ENCODE results near the gene SHC3.

SHC3 gene

GRCh38 chr9:88966894-88967676 is 211.5 kb downstream of the SHC3 start:
- H3K27ac Mint-ChIP-seq, result no peak overlapping the region
- H3K4me1 Mint-ChIP-seq, result no peaks in the 10 kb centered on the region
- TF ChIP-seq, protein P1, sequence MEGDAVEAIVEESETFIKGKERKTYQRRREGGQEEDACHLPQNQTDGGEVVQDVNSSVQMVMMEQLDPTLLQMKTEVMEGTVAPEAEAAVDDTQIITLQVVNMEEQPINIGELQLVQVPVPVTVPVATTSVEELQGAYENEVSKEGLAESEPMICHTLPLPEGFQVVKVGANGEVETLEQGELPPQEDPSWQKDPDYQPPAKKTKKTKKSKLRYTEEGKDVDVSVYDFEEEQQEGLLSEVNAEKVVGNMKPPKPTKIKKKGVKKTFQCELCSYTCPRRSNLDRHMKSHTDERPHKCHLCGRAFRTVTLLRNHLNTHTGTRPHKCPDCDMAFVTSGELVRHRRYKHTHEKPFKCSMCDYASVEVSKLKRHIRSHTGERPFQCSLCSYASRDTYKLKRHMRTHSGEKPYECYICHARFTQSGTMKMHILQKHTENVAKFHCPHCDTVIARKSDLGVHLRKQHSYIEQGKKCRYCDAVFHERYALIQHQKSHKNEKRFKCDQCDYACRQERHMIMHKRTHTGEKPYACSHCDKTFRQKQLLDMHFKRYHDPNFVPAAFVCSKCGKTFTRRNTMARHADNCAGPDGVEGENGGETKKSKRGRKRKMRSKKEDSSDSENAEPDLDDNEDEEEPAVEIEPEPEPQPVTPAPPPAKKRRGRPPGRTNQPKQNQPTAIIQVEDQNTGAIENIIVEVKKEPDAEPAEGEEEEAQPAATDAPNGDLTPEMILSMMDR (IDR thresholded peaks at IDR 0.05; ENCODE audit: unreplicated experiment in 3 of 3), result no peak
- no peaks in the 10 kb centered on the region for H3K9me3 Mint-ChIP-seq
- H3K36me3 Mint-ChIP-seq (ENCODE audit: low read depth), result no peaks in the 10 kb centered on the region
- peaks cover 6% of the 10 kb centered on the region for H3K27me3 Mint-ChIP-seq (ENCODE audit: low read depth)
- no peak overlapping the region for H3K4me3 Mint-ChIP-seq

GRCh38 chr9:88965473-88965872 is 213.1 kb downstream of the SHC3 start:
- TF ChIP-seq, protein P1 (IDR thresholded peaks at IDR 0.05; ENCODE audit: unreplicated experiment in 3 of 3), result no peak
- Mint-ChIP-seq H3K4me1 (no peaks in the 10 kb centered on the region), H3K27ac (no peak overlapping the region), H3K36me3 (ENCODE audit: low read depth) (no peaks in the 10 kb centered on the region), H3K9me3 (no peaks in the 10 kb centered on the region), H3K4me3 (no peak overlapping the region), H3K27me3 (ENCODE audit: low read depth) (peaks cover 6% of the 10 kb centered on the region)

- no peaks in the 10 kb centered on the region for H3K9me3 Mint-ChIP-seq
- no peaks in the 10 kb centered on the region for H3K4me1 Mint-ChIP-seq
- H3K36me3 Mint-ChIP-seq (ENCODE audit: low read depth), result no peaks in the 10 kb centered on the region
- TF ChIP-seq, protein P1 (IDR thresholded peaks at IDR 0.05; ENCODE audit: unreplicated experiment in 3 of 3), result no peak
- no peak overlapping the region for H3K27ac Mint-ChIP-seq
- H3K27me3 Mint-ChIP-seq (ENCODE audit: low read depth), result no peaks in the 10 kb centered on the region
- H3K4me3 Mint-ChIP-seq, result no peak overlapping the region
These were observed 218.0 kb downstream of the SHC3 start for GRCh38 chr9:88960632-88961031.

DNA sequence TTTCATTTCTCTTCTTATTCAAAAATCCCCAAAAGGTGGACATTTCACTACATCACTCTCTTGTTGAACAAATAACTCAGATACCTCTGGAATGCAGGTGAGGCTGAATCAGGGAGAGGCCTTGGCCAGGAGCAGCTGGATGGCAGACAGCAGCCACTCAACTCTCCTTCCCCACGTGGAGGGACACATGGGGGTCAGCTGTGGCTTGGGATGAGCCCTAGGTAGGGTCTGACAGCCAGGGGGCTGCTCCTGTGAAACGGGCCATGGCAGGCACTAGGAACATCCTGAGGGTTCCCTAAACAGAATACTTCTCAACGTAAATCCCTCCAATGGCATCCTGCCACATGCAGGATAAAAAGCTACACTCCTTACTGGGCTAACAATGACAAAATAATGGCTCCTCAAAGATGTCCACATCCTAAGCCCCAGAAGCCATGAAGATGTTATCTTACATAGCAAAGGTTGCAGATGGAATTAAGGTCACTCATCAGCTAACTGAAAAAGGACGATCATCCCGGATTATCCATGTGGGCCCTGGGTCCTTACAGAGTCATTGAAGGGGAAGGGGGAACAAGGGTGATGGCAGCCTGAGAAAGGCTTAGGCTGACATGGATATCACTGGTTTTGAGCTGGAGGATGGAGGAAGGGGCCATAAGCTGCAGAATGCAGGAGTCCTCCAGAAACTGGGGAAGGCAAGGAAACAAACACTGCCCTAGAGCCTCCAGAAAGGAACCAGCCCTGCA is 218.7 kb downstream of the SHC3 start:
- H3K27ac Mint-ChIP-seq, result no peak overlapping the region
- TF ChIP-seq, protein P1 (IDR thresholded peaks at IDR 0.05; ENCODE audit: unreplicated experiment in 3 of 3), result no peak
- no peaks in the 10 kb centered on the region for H3K4me1 Mint-ChIP-seq
- no peak overlapping the region for H3K4me3 Mint-ChIP-seq
- H3K9me3 Mint-ChIP-seq, result no peaks in the 10 kb centered on the region
- no peaks in the 10 kb centered on the region for H3K36me3 Mint-ChIP-seq (ENCODE audit: low read depth)
- no peaks in the 10 kb centered on the region for H3K27me3 Mint-ChIP-seq (ENCODE audit: low read depth)

DNA sequence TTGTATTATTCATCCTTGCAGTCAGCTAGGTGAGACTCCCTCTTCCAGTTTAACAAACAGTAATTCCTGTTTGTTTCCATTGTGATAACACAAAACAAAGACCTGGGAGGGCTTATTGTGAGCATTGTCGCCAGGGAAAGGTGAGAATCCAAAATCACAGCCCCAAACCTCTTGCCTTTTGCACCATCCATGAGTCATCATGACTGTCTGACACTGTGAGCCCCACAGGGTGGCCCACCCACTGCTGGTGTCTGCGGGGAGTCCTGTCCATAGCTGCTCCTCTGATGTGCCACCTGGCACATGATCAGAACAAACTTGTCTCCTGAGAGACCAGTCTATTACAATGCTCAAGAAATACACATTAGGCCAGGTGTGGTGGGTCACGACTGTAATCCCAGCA is 221.1 kb downstream of the SHC3 start:
- H3K4me1 Mint-ChIP-seq, result peaks cover 9% of the 10 kb centered on the region
- H3K4me3 Mint-ChIP-seq, result no peak overlapping the region
- TF ChIP-seq, protein P1 (IDR thresholded peaks at IDR 0.05; ENCODE audit: unreplicated experiment in 3 of 3), result no peak
- H3K9me3 Mint-ChIP-seq, result no peaks in the 10 kb centered on the region
- H3K27ac Mint-ChIP-seq, result no peak overlapping the region
- H3K36me3 Mint-ChIP-seq (ENCODE audit: low read depth), result no peaks in the 10 kb centered on the region
- H3K27me3 Mint-ChIP-seq (ENCODE audit: low read depth), result peaks cover 5% of the 10 kb centered on the region

Data from nephron (organoid).